Hematopoietic multipotent progenitor cell treated with erythropoietin and hydrocortisone succinate and interleukin-3 and kit ligand, for 4 days (in vitro differentiated cells): ENCODE data around the gene USP5.
"Not testable (repeated sequence)": the region's sequence is repeated elsewhere in the genome, so short reads cannot be mapped to it uniquely, and the experiment has no call there.

Source experiments
- DNase-seq: peaks from one replicate; pipeline ENCODE4 v3.0.0-alpha.2; 2015

USP5 gene

DNA sequence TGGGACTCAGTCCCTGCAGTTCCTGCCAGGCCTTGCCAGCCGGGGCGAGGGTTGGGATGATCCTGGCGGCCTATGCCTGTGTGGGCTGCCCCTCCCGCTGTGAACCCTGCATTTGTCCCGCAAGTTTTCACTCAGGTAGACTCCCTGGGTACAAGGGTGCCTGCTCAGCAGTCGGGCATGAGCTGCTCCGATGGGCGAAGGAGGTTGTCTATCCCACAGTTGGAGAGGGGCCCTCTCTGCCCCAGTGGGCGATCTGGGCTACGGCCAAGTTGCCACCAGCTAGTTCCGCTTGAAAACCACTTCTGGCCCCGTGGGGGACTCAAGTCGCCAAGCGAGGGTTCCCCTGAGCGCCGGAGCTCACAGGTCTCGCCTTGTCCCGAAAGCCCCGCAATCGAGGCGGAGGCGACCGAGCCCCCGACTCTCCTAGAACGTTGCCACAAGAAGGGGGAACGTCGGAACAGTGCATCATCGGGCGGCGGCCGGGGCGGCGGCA is 15.0 kb downstream of the USP5 start:
- no peak for DNase-seq

DNA sequence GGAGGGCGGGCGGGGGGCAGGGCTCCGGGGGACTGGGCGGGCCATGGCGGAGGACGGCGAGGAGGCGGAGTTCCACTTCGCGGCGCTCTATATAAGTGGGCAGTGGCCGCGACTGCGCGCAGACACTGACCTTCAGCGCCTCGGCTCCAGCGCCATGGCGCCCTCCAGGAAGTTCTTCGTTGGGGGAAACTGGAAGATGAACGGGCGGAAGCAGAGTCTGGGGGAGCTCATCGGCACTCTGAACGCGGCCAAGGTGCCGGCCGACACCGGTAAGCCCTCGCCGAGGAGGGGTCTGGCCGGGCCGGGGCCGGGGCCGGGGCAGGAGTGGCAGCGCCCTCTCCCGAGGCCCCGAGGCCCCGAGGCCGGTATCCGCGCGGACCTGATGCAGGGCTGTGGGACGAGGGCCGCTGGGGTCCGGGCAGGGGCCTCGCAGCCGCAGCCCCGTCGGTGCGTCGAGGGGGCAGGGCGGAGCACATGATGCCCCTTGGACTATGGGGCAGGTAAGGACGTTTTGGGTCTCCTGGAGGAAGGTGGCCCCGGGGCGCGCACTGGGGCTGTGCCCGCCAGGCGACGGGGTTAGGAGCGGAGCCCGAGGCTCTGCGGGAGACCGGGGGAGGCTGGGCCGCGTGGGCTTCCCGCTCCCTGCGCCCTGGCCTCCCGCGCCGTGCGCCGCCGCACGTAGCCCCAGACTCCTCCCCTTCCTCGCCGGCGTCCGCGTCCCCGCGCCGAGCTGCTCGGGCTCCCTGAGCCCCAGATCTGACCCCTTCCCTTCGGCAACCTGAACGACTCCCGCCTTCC is 15.7 kb downstream of the USP5 start, which contains the start of gene TPI1:
Gene TPI1 (plus strand): TSS at position 119 of the 798 bp plus-strand sequence. CDS start 36 bp downstream, at position 155.
- peak; percentile 92 for DNase-seq

DNA sequence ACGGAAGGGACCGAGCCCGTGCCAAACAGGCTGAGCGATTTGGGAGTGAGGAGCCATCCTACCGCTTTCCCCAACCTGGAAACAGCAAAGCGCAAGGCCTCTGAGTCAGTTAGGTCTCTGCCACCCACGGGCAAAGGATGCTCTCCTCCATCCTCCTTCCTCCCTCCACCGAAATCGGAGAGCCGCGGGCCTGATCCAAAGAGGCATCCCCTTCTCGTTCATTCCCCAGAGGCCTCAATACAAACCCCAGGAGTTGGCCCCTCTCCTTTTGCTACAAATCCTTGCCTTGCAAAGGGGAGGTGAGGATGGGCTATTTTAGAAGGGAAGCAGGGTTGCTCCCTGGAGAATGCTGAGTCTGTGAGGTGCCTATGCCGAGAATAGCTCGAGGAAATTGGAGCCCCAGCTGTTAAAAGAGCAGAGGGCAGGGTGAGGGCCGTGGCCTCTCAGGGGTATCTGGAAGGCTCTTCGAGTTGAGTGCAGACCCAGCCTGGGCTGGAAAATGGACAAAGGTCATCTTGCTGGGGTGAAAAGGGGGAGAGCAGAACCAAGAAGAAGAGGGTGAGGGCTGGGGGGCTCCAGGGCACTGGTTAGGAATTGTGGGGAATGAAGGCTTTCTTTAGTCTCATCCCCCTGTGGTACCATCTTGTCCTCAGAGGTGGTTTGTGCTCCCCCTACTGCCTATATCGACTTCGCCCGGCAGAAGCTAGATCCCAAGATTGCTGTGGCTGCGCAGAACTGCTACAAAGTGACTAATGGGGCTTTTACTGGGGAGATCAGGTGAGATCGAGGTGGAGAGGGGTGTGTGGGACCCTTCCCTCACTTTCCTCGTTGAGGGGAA is 16.5 kb downstream of the USP5 start:
- peak; percentile 62 for DNase-seq

DNA sequence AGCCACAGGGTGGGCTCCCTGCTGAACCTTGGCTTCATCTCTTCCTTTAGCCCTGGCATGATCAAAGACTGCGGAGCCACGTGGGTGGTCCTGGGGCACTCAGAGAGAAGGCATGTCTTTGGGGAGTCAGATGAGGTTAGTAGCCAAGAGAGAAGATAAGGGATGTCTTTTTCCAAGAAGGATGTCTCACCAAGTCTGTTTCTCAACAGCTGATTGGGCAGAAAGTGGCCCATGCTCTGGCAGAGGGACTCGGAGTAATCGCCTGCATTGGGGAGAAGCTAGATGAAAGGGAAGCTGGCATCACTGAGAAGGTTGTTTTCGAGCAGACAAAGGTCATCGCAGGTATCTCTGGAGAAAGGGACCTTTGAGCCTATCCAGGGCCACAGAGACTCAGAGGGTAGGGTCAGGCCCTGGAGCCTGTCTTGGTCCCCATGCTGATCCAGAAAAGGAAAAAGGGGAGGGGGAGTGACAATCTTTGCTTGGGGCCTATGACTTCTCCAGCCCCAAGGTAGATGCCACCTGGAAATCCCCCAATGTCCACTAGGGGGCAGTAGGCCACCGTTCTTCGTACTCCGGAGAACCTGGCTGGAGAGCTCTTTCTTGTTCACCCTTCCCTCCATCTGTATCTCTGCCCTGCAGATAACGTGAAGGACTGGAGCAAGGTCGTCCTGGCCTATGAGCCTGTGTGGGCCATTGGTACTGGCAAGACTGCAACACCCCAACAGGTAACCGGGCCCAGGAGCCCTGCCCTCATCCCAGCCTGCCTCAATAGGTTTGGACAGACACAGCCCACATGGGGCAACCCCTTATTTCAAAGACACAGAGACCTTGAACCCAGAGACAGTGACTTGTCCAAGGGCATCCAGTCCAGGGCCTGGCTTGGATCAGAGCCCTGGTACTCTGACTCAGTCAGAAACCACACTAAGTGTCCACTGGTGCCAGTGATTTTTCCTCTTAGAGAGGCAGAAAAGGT is 17.4 kb downstream of the USP5 start:
- peak; percentile 92 for DNase-seq

DNA sequence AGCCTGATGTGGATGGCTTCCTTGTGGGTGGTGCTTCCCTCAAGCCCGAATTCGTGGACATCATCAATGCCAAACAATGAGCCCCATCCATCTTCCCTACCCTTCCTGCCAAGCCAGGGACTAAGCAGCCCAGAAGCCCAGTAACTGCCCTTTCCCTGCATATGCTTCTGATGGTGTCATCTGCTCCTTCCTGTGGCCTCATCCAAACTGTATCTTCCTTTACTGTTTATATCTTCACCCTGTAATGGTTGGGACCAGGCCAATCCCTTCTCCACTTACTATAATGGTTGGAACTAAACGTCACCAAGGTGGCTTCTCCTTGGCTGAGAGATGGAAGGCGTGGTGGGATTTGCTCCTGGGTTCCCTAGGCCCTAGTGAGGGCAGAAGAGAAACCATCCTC is 18.4 kb downstream of the USP5 start:
- not testable (repeated sequence) for DNase-seq

DNA sequence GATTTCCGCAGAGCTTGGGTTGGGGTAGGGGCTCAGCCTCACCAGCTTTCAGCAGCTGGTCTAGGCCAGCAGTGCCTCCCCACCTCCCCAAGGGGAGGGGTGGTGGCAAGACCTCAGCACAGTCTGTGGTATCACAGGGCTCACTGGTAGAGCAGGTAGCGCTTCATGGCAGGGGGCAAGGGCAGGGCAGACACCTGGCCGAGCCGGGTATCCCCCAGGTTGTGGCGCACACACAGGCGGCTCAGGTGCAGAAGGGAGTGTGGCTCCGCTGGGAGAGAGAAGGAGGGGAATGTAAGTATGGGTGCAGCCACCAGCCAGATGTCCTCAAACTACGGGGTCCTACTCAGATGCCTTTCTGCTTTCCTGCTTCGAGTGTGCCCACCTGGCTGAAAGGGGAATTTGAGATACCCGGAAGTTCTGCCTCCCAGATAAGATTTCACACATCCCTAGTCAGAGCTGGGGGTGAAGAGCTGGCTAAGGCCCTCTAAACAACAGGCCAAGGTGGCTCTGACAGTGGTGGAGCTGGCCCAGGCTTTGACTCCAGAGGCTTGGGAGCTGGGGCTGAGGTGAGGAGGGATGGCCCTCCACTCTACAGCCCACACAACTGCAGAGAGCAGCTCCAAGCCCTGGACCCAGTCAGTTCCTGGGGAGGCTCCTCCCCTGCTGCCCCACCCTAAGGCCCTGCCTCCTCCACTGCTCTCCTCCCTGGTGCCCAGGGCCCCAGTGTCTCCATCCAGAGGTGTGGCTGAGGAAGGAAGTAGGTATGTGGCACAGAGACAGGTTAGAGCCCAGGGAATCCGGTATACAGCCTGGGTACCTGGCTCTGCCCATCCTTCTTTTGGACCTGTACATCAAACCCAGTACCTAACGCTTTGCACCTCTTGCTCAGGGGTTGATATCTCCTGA is 19.4 kb downstream of the USP5 start:
- peak; percentile 76 for DNase-seq

DNA sequence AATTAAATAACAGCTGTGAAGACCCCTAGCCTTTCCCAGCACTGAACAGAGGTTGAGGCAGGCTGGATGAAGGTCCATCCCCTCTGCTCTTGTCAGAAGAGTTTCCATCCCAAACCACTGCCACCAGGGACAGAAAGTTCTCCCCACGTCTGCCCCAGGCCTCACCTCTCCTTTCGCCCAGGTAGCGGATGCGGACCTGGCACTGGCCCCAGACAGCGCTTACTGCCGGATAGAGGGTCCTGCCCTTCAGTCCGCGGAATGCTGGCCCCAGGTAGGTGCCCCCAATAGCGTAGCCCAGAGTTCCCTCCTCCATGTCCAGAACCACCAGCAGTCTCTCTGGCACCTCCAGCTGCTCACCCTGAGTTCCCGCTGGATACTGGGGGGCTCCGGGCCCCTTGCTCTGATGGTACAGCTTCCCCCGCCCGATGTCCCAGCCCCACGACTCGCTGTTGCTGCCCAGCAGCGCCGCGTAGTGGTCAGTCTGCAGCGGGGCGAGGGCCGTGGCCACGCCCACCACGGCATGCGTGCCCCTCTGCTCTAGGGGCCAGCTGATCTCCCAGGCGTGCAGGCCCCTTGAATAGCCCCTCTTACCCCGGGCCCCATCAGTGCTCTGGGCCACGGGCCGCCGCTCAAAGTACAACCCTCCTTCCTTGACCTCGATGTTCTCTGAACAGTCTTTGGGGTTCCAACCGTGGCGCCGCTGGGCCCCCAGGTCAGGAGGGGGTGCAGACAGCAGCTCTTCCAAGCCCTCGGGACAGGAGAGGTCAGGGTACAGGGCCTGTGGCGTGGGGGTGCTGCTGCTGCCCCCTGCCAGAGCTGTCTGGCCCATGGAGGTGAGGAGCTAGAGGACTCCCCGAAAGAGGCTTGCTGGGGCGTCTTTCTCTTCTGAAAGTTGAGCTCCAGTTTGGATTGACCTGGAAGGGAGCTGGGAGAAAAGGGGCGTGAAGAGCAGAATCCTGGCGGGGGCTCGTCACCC is 20.4 kb downstream of the USP5 start:
- DNase-seq, result peak; percentile 92

DNA sequence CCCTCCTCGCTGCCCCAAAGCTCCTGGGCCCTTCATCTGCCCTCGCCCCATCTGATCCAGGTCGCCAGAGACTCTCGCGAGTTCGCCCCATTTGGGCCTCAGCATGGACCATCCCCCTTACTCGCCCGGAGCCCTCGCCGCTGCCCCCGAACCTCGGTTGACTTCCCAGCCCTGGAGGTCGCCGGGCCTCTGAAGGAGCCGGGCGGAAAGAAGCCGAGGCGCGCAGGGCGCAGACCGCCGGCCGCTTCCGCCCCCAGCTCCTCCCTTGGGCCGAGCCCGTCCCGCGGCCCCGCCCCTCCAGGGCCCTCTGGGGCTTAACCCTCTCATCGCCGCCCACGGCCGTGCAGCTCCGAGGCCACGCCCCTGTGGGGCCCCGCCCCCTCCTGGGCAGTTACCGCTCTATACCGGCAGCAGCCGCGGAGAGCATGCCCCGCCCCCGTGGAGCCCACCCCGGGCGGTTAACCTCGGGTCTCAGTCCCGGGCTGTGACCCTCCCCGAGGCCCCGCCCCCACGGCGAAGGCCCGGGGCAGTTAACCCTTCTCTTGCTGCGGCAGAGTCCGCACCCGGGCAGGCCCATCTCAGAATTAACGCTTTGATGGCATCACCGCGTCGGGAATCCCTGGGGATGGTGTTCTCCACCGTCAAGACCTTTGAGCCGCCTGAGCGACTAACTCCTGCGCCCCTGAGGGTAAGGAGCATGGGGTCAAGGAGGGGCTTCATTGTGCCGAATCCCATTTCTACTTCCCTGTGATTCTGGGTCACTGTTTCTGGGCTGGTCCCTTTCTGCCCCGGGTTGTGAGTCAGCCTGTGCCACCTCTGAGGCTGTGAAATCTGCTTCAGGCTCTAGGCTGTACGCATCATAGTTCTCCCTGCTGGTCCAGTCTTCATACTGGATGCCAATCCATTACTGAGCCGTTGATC is 21.4 kb downstream of the USP5 start, which contains the start of gene SPSB2:
Gene SPSB2 (minus strand): TSS at position 210 of the 921 bp plus-strand sequence. CDS start 402 bp downstream, outside the sequence.
- DNase-seq, result peak; percentile 99

DNA sequence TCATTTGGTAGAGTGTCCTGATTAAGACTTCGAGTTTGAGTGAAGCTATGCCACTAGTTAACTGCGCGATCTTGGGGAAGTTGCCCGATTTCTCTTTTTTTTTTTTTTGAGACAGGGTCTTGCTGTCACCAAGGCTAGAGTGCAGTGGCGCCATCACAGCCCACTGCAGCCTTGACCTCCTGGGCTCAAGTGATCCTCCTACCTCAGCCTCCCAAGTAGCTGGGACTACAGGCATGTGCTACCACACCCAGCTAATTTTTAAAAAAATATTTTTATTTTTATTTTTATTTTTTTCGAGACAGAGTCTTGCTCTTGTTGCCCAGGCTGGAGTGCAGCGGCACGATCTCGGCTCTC is 22.0 kb downstream of the USP5 start:
- DNase-seq, result not testable (repeated sequence)

DNA sequence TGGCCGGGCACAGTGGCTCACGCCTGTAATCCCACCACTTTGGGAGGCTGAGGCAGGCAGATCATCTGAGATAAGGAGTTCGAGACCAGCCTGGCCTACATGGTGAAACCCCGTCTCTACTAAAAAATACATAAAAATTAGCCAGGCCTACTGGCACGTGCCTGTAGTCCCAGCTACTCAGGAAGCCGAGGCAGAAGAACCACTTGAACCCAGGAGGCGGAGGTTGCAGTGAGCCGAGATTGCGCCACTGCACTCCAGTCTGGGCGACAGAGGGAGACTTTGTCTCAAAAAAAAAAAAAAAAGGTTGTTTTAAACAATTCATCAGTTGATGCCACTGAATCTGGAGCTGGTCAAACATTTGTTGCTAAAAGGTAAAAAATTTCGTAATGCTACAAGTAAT is 27.9 kb downstream of the USP5 start:
- not testable (repeated sequence) for DNase-seq

DNA sequence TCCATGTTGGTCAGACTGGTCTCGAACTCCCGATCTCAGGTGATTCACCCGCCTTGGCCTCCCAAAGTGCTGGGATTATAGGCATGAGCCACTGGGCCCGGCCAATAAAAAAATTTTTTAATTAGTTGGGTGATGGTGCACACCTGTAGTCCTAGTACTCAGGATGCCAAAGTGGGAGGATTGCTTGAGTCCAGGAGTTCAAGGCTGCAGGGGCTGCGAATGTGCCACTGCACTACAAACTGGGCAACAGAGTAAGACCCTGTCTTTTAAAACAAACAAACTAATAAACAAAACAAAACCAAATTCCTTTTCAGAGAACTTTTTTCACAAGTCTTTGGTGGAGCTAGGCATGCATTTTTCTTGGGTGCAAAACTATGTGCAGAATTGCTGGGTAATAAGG is 31.3 kb downstream of the USP5 start:
- DNase-seq, result no peak

DNA sequence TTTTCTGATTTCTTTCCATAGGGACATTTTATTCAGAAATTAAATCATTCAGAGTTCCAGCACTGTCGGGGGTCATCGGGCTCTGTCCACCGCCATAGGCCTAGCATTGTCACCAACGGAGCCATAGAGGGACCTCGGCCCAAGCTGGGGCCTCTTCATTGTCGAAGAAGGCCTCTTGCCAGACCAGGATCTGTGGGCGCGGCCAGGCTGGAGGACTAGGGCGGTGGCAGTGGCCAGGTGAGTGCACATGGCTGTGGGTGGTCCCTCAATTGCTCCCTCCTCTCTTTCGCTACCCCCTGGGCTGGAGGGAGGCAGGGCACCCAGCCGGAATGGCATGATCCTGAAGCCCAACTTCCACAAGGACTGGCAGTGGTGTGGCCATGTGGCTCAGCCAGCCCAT is 31.7 kb downstream of the USP5 start:
- no peak for DNase-seq

DNA sequence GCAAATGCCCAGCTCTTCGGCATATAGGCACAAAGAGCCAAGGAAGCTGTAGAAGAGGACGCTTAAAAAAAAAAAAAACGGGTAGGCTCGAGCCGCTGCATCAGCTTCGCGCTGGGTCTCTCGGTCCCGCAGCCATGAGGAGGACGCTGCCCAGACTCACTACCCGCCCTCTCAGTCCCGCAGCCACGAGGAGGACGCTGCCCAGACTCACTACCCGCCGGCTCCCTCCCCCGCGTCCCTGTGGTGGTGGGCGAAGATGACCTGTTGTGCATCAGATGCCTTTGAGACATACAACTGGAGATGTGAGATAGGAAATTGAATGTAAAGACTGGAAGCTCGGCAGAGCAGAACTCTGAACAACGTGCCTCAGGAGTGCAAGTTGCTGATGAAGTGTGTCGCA is 32.6 kb downstream of the USP5 start:
- DNase-seq, result no peak

DNA sequence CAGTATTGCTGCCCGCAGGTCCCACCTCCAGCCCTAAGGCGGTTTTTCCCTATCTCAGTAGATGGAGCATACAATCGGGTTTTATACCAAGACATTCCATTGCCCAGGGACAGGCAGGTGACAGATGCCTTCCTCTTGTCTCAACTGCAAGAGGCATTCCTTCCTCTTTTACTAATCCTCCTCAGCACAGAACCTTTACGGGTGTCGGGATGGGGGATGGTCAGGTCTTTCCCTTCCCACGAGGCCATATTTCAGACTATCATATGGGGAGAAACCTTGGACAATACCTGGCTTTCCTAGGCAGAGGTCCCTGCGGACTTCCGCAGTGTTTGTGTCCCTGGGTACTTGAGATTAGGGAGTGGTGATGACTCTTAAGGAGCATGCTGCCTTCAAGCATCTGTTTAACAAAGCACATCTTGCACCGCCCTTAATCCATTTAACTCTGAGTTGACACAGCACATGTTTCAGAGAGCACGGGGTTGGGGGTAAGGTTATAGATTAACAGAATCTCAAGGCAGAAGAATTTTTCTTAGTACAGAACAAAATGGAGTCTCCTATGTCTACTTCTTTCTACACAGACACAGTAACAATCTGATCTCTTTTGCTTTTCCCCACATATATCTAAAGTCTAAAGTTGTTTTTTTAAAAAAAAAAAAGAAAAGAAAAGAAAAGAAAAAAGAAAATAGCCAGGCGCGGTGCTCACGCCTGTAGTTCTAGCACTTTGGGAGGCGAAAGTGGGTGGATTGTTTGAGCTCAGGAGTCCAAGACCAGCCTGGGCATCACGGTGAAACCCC is 34.5 kb downstream of the USP5 start:
- DNase-seq, result not testable (repeated sequence)

DNA sequence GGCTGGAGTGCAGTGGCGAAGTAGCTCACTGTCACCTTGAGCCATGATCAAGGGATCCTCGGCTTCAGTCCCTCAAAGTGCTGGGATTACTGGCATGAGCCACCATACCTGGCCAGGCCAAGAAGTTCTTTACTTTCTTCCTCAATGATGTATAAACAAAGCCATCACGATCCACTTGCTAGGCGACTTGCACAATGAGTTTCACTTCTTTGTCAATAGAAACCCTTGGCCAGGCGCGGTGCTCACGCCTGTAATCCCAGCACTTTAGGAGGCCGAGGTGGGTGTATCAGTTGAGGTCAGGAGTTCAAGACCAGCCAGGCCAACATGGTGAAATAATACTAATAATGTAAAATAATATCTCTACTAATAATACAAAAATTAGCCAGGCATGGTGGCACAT is 35.5 kb downstream of the USP5 start:
- DNase-seq, result no peak

DNA sequence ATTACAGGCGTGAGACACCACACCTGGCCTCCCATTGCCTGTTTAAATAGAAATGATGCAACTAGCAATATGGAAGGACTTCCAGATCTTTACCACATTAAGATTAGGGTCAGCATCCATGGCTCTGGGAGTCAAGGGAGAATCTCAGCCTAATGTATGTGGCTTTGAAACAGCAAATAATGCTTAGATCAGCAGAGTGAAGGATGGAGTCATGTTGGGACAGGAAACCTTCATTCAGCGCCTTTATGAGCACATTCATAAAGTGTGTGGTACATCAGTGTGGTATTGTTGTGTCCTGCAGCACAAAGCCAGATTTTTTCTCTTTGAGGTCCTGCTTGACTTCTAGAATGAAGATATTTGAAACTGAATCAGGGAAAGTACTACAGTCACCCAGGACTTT is 36.4 kb downstream of the USP5 start:
- no peak for DNase-seq

DNA sequence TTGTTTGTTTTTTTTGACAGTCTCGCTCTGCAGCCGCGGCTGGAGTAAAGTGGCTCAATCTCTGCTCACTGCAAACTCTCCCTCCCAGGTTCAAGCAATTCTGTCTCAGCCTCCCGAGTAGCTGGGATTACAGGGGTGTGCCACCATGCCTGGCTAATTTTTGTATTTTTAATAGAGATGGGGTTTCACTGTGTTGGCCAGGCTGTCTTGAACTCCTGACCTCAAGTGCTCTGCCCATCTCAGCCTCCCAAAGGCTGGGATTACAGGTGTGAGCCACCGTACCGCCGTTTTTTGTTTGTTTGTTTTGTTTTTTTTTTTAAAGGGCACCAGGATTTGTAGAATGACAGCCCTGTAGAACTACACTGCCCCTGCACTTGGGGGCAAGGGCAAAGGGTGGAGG is 36.8 kb downstream of the USP5 start:
- DNase-seq, result not testable (repeated sequence)
